Neural cell (in vitro differentiated cells): Measurements from ENCODE around the gene CAMK2B. TPM values are rescaled to one million over a fixed set of nuclear protein-coding genes. Genes with fewer than 3 reads are reported as not detected.

ENCODE experiments used
- H2AFZ ChIP-seq: fragments of 200-600, 300-800 bp; sonication (generic), shearing (Covaris generic); 2 replicates; pipeline ENCODE4 v1.6.0; 2014; ENCODE audit warnings: low read depth, mild to moderate bottlenecking, antibody characterized with exemption, low read length, moderate library complexity
- H3F3A ChIP-seq: fragments of 200-600 bp; shearing (Covaris generic); 2 replicates; pipeline ENCODE4 v1.6.1; 2016; ENCODE audit warnings: mild to moderate bottlenecking, moderate library complexity, mixed read lengths, antibody characterized with exemption, low read length; ENCODE audit not compliant: insufficient read depth, poor library complexity, severe bottlenecking
- H3K27ac ChIP-seq: fragments of 200-600, 300-800 bp; sonication (generic), shearing (Covaris generic); 2 replicates; pipeline ENCODE4 v1.5.1; 2014; ENCODE audit warnings: mild to moderate bottlenecking, low read length, moderate library complexity
- H3K27me3 ChIP-seq: fragments of 300-800, 200-600 bp; sonication (generic), shearing (Covaris generic); 2 replicates; pipeline ENCODE4 v1.6.0; 2014; ENCODE audit warnings: mild to moderate bottlenecking, low read depth, low read length, moderate library complexity; ENCODE audit not compliant: insufficient read depth
- H3K36me3 ChIP-seq: fragments of 300-800, 200-600 bp; sonication (generic), shearing (Covaris generic); 2 replicates; pipeline ENCODE4 v1.5.1; 2014; ENCODE audit warnings: mild to moderate bottlenecking, antibody characterized with exemption, low read length, moderate library complexity; ENCODE audit not compliant: insufficient read depth
- H3K4me2 ChIP-seq: fragments of 300-800, 200-600 bp; sonication (generic), shearing (Covaris generic); 2 replicates; pipeline ENCODE4 v1.6.0; 2014; ENCODE audit warnings: mild to moderate bottlenecking, low read length
- H3K4me3 ChIP-seq: fragments of 300-800, 200-600 bp; sonication (generic), shearing (Covaris generic); 2 replicates; pipeline ENCODE4 v1.5.1; 2014; ENCODE audit warnings: mild to moderate bottlenecking, low read length, moderate library complexity
- H3K79me2 ChIP-seq: fragments of 200-600 bp; shearing (Covaris generic); replicated peaks from 2 replicates; pipeline ENCODE4 v1.6.0; 2014; ENCODE audit warnings: mild to moderate bottlenecking, low read length, moderate library complexity; ENCODE audit not compliant: insufficient read depth
- H3K9ac ChIP-seq: fragments of 300-800, 200-600 bp; sonication (generic), shearing (Covaris generic); 2 replicates; pipeline ENCODE4 v1.6.1; 2016; ENCODE audit warnings: mild to moderate bottlenecking, low read length, mixed read lengths
- H3K9me2 ChIP-seq: fragments of 200-600 bp; shearing (Covaris generic); 2 replicates; pipeline ENCODE4 v1.6.1; 2016; ENCODE audit warnings: mild to moderate bottlenecking, low read length, mixed read lengths; ENCODE audit not compliant: insufficient read depth
- H3K9me3 ChIP-seq: fragments of 200-600, 300-800 bp; sonication (generic), shearing (Covaris generic); 2 replicates; pipeline ENCODE4 v1.6.1; 2016; ENCODE audit warnings: mild to moderate bottlenecking, mixed run types, low read length, moderate library complexity, mixed read lengths
- H4K20me1 ChIP-seq: fragments of 200-600 bp; shearing (Covaris generic); 2 replicates; pipeline ENCODE4 v1.6.1; 2016; ENCODE audit warnings: mild to moderate bottlenecking, mixed run types; ENCODE audit not compliant: insufficient read depth
- EP300 ChIP-seq: fragments of 450-650 bp; conservative IDR thresholded peaks from 2 replicates; pipeline ENCODE4 v1.6.1; 2014; ENCODE audit warnings: antibody characterized with exemption, mild to moderate bottlenecking, moderate library complexity; ENCODE audit not compliant: poor library complexity, severe bottlenecking
- EZH2 ChIP-seq: fragments of 200-600, 300-800 bp; shearing (Covaris generic), sonication (generic); IDR thresholded peaks from 2 replicates; pipeline ENCODE4 v1.6.1; 2014; ENCODE audit warnings: antibody characterized with exemption, low read length, borderline replicate concordance, mild to moderate bottlenecking; ENCODE audit not compliant: insufficient read depth, poor library complexity, severe bottlenecking
- MXI1 ChIP-seq: fragments of 450-650 bp; conservative IDR thresholded peaks from 2 replicates; pipeline ENCODE4 v1.6.1; 2014; ENCODE audit warnings: antibody characterized with exemption, mild to moderate bottlenecking; ENCODE audit not compliant: poor library complexity, severe bottlenecking
- POLR2AphosphoS5 ChIP-seq: IDR thresholded peaks from 2 replicates; pipeline ENCODE4 v1.6.1; 2012
- RAD21 ChIP-seq: fragments of 450-650 bp; conservative IDR thresholded peaks from 2 replicates; pipeline ENCODE4 v1.6.1; 2014; ENCODE audit warnings: antibody characterized with exemption, mild to moderate bottlenecking, moderate library complexity
- REST ChIP-seq: IDR thresholded peaks from 2 replicates; pipeline ENCODE4 v1.6.1; 2012; ENCODE audit warnings: borderline replicate concordance
- SMC3 ChIP-seq: fragments of 450-650 bp; conservative IDR thresholded peaks from 2 replicates; pipeline ENCODE4 v1.6.1; 2014; ENCODE audit warnings: antibody characterized with exemption, mild to moderate bottlenecking, moderate library complexity; ENCODE audit not compliant: poor library complexity
- TAF1 ChIP-seq: IDR thresholded peaks from 2 replicates; pipeline ENCODE4 v1.6.1; 2012; ENCODE audit warnings: low read depth
- polyA plus RNA-seq: library from polyadenylated mRNA; depleted of rRNA; stranded (reverse); fragments of >200 nt; gene quantifications from 2 replicates; pipeline ENCODE4 v1.2.3, GENCODE V29; 2014
- TF ChIP-seq, protein P1 (sequence below): fragments of 450-650 bp; IDR thresholded peaks from 2 replicates; pipeline ENCODE4 v1.5.1; 2014; ENCODE audit warnings: antibody characterized with exemption, mild to moderate bottlenecking, moderate library complexity; ENCODE audit not compliant: poor library complexity, severe bottlenecking

The CAMK2B gene
- polyA plus RNA-seq, 1 donor from 2014 or later: 67.3 TPM

DNA sequence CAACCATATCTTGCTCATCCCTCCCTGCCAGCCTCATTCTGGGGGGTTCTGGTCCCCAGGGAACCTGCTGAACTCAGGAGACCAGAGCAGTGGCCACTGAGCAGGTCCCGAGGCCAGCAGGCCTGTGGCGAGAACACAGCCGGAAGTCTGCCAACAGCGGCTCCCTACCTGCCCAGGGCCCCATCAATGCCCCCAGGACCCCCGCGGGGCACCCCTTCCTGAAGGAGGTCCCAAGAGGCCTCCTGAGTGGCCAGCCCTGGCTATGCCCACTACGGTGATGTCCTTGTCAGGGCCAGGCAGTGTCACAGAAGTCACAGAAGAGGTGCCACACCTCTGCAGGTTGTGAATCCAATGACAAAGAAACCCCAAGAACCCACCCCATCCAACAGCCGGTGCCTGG is 58.9 kb downstream of the CAMK2B start:
- Histone ChIP-seq H3K79me2 (no peaks in the 10 kb centered on the region), H3K4me2 (no peak overlapping the region), H2AFZ (no peak overlapping the region), H3K27ac (no peak overlapping the region), H3K9me3 (no peaks in the 10 kb centered on the region), H3F3A (no peaks in the 10 kb centered on the region), H4K20me1 (no peaks in the 10 kb centered on the region), H3K27me3 (no peaks in the 10 kb centered on the region), H3K9ac (no peak overlapping the region), H3K36me3 (no peaks in the 10 kb centered on the region), H3K9me2 (no peaks in the 10 kb centered on the region), H3K4me3 (no peak overlapping the region)
- no peak for TF ChIP-seq EP300
- TF ChIP-seq TAF1: no peak

DNA sequence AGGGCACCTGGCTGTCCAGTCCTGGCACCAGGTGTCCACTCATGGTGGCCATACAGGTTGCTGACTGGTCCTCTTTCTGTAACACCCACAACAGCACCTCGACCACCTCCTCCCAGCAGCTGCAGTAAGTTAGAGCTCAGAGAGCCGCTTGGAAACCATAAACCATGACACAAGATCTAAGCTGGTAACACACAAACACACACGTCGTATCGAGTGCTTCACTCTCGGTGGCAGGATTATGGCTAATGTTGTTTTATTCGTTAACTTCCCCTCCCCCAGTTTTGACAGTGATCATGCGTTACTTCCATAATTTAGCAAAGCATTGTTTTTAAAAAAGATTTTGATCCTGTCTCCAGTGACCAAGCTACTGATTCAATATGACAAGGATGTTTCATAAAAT is 59.7 kb downstream of the CAMK2B start:
- H3K27me3 ChIP-seq: no peaks in the 10 kb centered on the region
- no peak overlapping the region for H3K27ac ChIP-seq
- no peaks in the 10 kb centered on the region for H3K79me2 ChIP-seq
- no peaks in the 10 kb centered on the region for H3K9me3 ChIP-seq
- no peak overlapping the region for H3K9ac ChIP-seq
- H3K4me2 ChIP-seq: no peak overlapping the region
- TF ChIP-seq RAD21 (no peak), EZH2 (no peak), REST (no peak), TAF1 (no peak), MXI1 (no peak), POLR2AphosphoS5 (no peak), SMC3 (no peak)
- TF ChIP-seq, protein P1, sequence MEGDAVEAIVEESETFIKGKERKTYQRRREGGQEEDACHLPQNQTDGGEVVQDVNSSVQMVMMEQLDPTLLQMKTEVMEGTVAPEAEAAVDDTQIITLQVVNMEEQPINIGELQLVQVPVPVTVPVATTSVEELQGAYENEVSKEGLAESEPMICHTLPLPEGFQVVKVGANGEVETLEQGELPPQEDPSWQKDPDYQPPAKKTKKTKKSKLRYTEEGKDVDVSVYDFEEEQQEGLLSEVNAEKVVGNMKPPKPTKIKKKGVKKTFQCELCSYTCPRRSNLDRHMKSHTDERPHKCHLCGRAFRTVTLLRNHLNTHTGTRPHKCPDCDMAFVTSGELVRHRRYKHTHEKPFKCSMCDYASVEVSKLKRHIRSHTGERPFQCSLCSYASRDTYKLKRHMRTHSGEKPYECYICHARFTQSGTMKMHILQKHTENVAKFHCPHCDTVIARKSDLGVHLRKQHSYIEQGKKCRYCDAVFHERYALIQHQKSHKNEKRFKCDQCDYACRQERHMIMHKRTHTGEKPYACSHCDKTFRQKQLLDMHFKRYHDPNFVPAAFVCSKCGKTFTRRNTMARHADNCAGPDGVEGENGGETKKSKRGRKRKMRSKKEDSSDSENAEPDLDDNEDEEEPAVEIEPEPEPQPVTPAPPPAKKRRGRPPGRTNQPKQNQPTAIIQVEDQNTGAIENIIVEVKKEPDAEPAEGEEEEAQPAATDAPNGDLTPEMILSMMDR: no peak
- no peaks in the 10 kb centered on the region for H3K9me2 ChIP-seq
- H2AFZ ChIP-seq: no peak overlapping the region
- H3K4me3 ChIP-seq: no peak overlapping the region
- no peaks in the 10 kb centered on the region for H3F3A ChIP-seq
- H3K36me3 ChIP-seq: no peaks in the 10 kb centered on the region
- no peaks in the 10 kb centered on the region for H4K20me1 ChIP-seq
